Transverse colon (tissue), 4 donors: ENCODE results near the gene IL10. TPM values are rescaled to one million over a fixed set of nuclear protein-coding genes. Genes with fewer than 3 reads are reported as not detected.

Experiments
- DNase-seq: peaks from one replicate; pipeline ENCODE4 v3.0.0-alpha.2; 2019
- H3K27ac ChIP-seq, 4 donors: fragments of 200-600 bp; sonication (generic); 2 replicates each; pipeline ENCODE4 v1.5.1; 2016 to 2018; ENCODE audit warnings: inconsistent platforms in 4 of 4
- H3K27me3 ChIP-seq: fragments of 200-600 bp; sonication (generic); 2 replicates; pipeline ENCODE4 v1.5.1; 2017; ENCODE audit warnings: inconsistent platforms
- H3K36me3 ChIP-seq, 4 donors: fragments of 200-600 bp; sonication (generic); 2 replicates each; pipeline ENCODE4 v1.5.1; 2017 to 2019; ENCODE audit warnings: inconsistent platforms in 4 of 4
- H3K4me1 ChIP-seq, 4 donors: fragments of 200-600 bp; sonication (generic); 2 replicates each; pipeline ENCODE4 v1.5.1; 2017 to 2020; ENCODE audit warnings: inconsistent platforms in 4 of 4
- H3K4me3 ChIP-seq, 4 donors: fragments of 200-600 bp; sonication (generic); 1 replicate in 1 of 4; 2 replicates in 3 of 4; pipeline versions ENCODE4 v1.5.1 to v1.6.1; 2017 to 2019; ENCODE audit warnings: inconsistent platforms in 4 of 4
- H3K9me3 ChIP-seq, 2 donors: fragments of 200-600 bp; sonication (generic); 2 replicates each; pipeline ENCODE4 v1.5.1; 2017 to 2019; ENCODE audit warnings: inconsistent platforms in 2 of 2
- CTCF ChIP-seq, 5 experiments: fragments of 200-600 bp in 3 of 5; fragments of 450-650 bp in 2 of 5; sonication (generic) in 3 of 5; IDR thresholded peaks; 1 replicate in 2 of 5; 2 replicates in 3 of 5; pipeline ENCODE4 v1.5.1; 2016 to 2017; ENCODE audit warnings: antibody characterized with exemption in 5 of 5, inconsistent platforms in 3 of 5, mild to moderate bottlenecking in 2 of 5, moderate library complexity in 1 of 5
- EP300 ChIP-seq: sonication (generic); formaldehyde crosslinking; IDR thresholded peaks from one replicate; pipeline ENCODE4 v1.6.1; 2017; ENCODE audit warnings: antibody characterized with exemption, low read depth
- POLR2A ChIP-seq: fragments of 450-650 bp; IDR thresholded peaks from one replicate; pipeline ENCODE4 v1.6.1; 2016; ENCODE audit warnings: antibody characterized with exemption, mild to moderate bottlenecking, moderate library complexity
- POLR2AphosphoS5 ChIP-seq, 3 donors: sonication (generic); formaldehyde crosslinking; IDR thresholded peaks; one replicate each; pipeline ENCODE4 v1.6.1; 2016; ENCODE audit warnings: antibody characterized with exemption in 3 of 3
- WGBS, 2 donors: methylation state at CpG; one replicate each; pipeline ENCODE4 v1.1.5; 2018; ENCODE audit warnings: low coverage in 1 of 2; 5-methylcytosine and 5-hydroxymethylcytosine counted together
- in situ Hi-C, 4 donors: fragments of 200-750 bp; cut with MboI; loops; one replicate each; pipeline versions ENCODE4 v1.15.0 to v1.15.1; 2017; ENCODE audit warnings: low sequenced_read_pairs in 3 of 4, low pct_ligation_motif_present in 1 of 4, low pct_unique_long_range_greater_than_20kb in 1 of 4
- intact Hi-C: fragments of 100-400 bp; cut with DNase I; formaldehyde crosslinking; loops from one replicate; pipeline ENCODE4 v1.15.1; 2023; ENCODE audit warnings: low total_unique reads
- total RNA-seq, 4 donors: library from RNA; depleted of rRNA; stranded (reverse); fragments of >200 nt; gene quantifications; one replicate each; pipeline ENCODE4 v1.1.0, GENCODE V29; 2016

The IL10 gene
- total RNA-seq, 4 donors from 2014 or later, result 1.6 to 4.4 TPM; not detected in 2

- no peaks in the 10 kb centered on the region for H3K4me1 ChIP-seq
- in situ Hi-C loops (loop anchor here in 1 of 4 donors (10.0 kb wide), 1 partner anchor 102 kb away; no protein-coding TSS in a partner anchor), intact Hi-C loops (no loop called here)
- WGBS, 2 donors, result 86 to 94% methylated on average over 2 of the region's 2 CpGs
- DNase-seq, result no peak
- TF ChIP-seq EP300 (no peak), POLR2A (no peak), CTCF (IDR thresholded peaks at IDR 0.05) (no peak), POLR2AphosphoS5 (IDR thresholded peaks at IDR 0.05) (no peak)
- no peak overlapping the region for H3K4me3 ChIP-seq
- no peak overlapping the region for H3K27ac ChIP-seq
- no peaks in the 10 kb centered on the region for H3K27me3 ChIP-seq
- H3K9me3 ChIP-seq, result peaks cover 5 to 9% of the 10 kb centered on the region in 2 donors
- H3K36me3 ChIP-seq, result no peaks in the 10 kb centered on the region
These were observed 40.2 kb upstream of the IL10 start for GRCh38 chr1:206812471-206812870.

- TF ChIP-seq POLR2A, result no peak
- peak in 3 of 5 experiments; percentile 25 to 36 (median 33) for TF ChIP-seq CTCF (IDR thresholded peaks at IDR 0.05)
- 62 to 66% methylated on average over 3 to 4 of the region's 4 CpGs for WGBS, 2 donors
- peak; percentile 34 for DNase-seq
- peaks cover 5% of the 10 kb centered on the region for H3K27me3 ChIP-seq
- intact Hi-C loops (no loop called here), in situ Hi-C loops (loop anchor here in 2 of 4 donors (10.0 kb wide), 2 partner anchors 75 to 105 kb away; no protein-coding TSS in a partner anchor)
- no peak overlapping the region for H3K4me3 ChIP-seq
- H3K36me3 ChIP-seq, result no peaks in the 10 kb centered on the region
- H3K9me3 ChIP-seq, result peaks cover 5 to 9% of the 10 kb centered on the region in 2 donors
- H3K4me1 ChIP-seq, result no peaks in the 10 kb centered on the region
- no peak overlapping the region for H3K27ac ChIP-seq
These were observed 37.3 kb upstream of the IL10 start for GRCh38 chr1:206809504-206810084.

- 78 to 83% methylated on average over 1 to 2 of the region's 2 CpGs for WGBS, 2 donors
- DNase-seq, result peak; percentile 15
- H3K36me3 ChIP-seq, result no peaks in the 10 kb centered on the region
- in situ Hi-C loops (loop anchor here in 1 of 4 donors (10.0 kb wide), 1 partner anchor 74 kb away; no protein-coding TSS in a partner anchor), intact Hi-C loops (no loop called here)
- TF ChIP-seq CTCF (IDR thresholded peaks at IDR 0.05) (peak in 3 of 5 experiments; percentile 8 to 25 (median 14)), EP300 (no peak)
- no peak overlapping the region for H3K4me3 ChIP-seq
- peaks cover 5 to 9% of the 10 kb centered on the region in 2 donors for H3K9me3 ChIP-seq
- H3K4me1 ChIP-seq, result peaks cover 0 to 2% (median 0%) of the 10 kb centered on the region in 4 donors
- no peak overlapping the region for H3K27ac ChIP-seq
- H3K27me3 ChIP-seq, result peaks cover 5% of the 10 kb centered on the region
These were observed 36.3 kb upstream of the IL10 start for GRCh38 chr1:206808615-206809014.

GRCh38 chr1:206805357-206805756, 33.1 kb upstream of the IL10 start:
- H3K9me3 ChIP-seq, result no peaks in the 10 kb centered on the region
- peaks cover 0 to 2% (median 0%) of the 10 kb centered on the region in 4 donors for H3K4me1 ChIP-seq
- in situ Hi-C loops, result loop anchor here in 1 of 4 donors (10.0 kb wide), 1 partner anchor 71 kb away; no protein-coding TSS in a partner anchor
- no peaks in the 10 kb centered on the region for H3K36me3 ChIP-seq
- H3K27me3 ChIP-seq, result peaks cover 5% of the 10 kb centered on the region
- WGBS, 2 donors, result 52 to 67% methylated on average over 1 of the region's 1 CpG
- no peak for TF ChIP-seq EP300
- no peak for TF ChIP-seq CTCF (IDR thresholded peaks at IDR 0.05)
- no peak for TF ChIP-seq POLR2A
- TF ChIP-seq POLR2AphosphoS5 (IDR thresholded peaks at IDR 0.05), result no peak
- H3K27ac ChIP-seq, result no peak overlapping the region
- intact Hi-C loops, result no loop called here
- DNase-seq, result no peak
- H3K4me3 ChIP-seq, result no peak overlapping the region
